Ovary (tissue), 3 donors: ENCODE data around the gene SHISA6.

Experiments used
- EP300 ChIP-seq: sonication (generic); formaldehyde crosslinking; IDR thresholded peaks from one replicate; pipeline ENCODE4 v1.6.1; 2017; ENCODE audit warnings: antibody characterized with exemption
- POLR2A ChIP-seq: fragments of 450-650 bp; IDR thresholded peaks from one replicate; pipeline ENCODE4 v1.6.1; 2017; ENCODE audit warnings: antibody characterized with exemption, mild to moderate bottlenecking, moderate library complexity
- TF ChIP-seq, protein P1 (sequence below), 3 donors: fragments of 450-650 bp in 2 of 3; fragments of 200-600 bp in 1 of 3; IDR thresholded peaks; one replicate each; pipeline versions ENCODE4 v1.5.1 to v1.8.0; 2016 to 2022; ENCODE audit warnings: antibody characterized with exemption in 3 of 3, mild to moderate bottlenecking in 1 of 3
- donor health status: DM: no; HTN: no; CAD: no.

DNA sequence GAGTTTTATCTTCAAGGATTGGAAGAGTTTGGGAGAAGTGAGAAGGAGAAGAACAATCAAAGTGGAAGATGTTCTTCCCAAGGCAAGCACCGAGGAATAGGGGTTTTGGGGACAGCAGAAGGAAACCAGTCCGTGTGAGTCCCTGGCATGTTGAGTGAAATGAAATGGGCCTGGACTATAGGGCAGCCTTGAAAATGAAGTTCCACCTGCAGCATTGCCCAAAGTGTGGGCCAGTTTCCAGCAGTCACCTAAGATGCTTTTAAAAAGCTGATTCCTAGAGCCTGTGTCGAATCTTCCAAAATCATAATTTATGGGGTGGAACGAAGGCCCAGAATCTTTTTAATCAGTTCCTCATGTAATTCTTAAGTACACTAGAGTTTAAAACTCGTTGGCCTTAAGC, 297.4 kb downstream of the SHISA6 start:
- TF ChIP-seq, protein P1, sequence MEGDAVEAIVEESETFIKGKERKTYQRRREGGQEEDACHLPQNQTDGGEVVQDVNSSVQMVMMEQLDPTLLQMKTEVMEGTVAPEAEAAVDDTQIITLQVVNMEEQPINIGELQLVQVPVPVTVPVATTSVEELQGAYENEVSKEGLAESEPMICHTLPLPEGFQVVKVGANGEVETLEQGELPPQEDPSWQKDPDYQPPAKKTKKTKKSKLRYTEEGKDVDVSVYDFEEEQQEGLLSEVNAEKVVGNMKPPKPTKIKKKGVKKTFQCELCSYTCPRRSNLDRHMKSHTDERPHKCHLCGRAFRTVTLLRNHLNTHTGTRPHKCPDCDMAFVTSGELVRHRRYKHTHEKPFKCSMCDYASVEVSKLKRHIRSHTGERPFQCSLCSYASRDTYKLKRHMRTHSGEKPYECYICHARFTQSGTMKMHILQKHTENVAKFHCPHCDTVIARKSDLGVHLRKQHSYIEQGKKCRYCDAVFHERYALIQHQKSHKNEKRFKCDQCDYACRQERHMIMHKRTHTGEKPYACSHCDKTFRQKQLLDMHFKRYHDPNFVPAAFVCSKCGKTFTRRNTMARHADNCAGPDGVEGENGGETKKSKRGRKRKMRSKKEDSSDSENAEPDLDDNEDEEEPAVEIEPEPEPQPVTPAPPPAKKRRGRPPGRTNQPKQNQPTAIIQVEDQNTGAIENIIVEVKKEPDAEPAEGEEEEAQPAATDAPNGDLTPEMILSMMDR (IDR thresholded peaks at IDR 0.05) = no peak
- TF ChIP-seq EP300 = no peak
- TF ChIP-seq POLR2A = no peak
